Measurements from ENCODE around the gene EIF2AK3. TPM values are rescaled to one million over a fixed set of nuclear protein-coding genes. Genes with fewer than 3 reads are reported as not detected.

Gene EIF2AK3
- total RNA-seq, 2 experiments from 2014 or later: 14.9 to 17.4 TPM

GRCh38 chr2:88613921-88614320 is 13.3 kb downstream of the EIF2AK3 start:
- intact Hi-C loops (cut with micrococcal nuclease): no loop called here
- ATAC-seq: no peak
- Mint-ChIP-seq H3K27ac (no peak overlapping the region), H3K36me3 (ENCODE audit: low read depth) (peaks cover 3% of the 10 kb centered on the region), H3K4me1 (ENCODE audit: low read depth) (peaks cover 16% of the 10 kb centered on the region), H3K9me3 (no peaks in the 10 kb centered on the region), H3K4me3 (no peak overlapping the region), H3K27me3 (no peaks in the 10 kb centered on the region)
- no peak for TF ChIP-seq CTCF (IDR thresholded peaks at IDR 0.05)
- ChIA-PET POLR2A (no interaction called here), CTCF (interaction anchor here (1.1 to 2.1 kb wide), 2 partner anchors 56 to 58 kb away, joined by 3 to 12 read pairs; no protein-coding TSS in a partner anchor)
- DNase-seq: no peak

GRCh38 chr2:88608184-88608583 is 19.1 kb downstream of the EIF2AK3 start:
- Mint-ChIP-seq H3K27me3 (no peaks in the 10 kb centered on the region), H3K36me3 (ENCODE audit: low read depth) (no peaks in the 10 kb centered on the region), H3K27ac (no peak overlapping the region), H3K4me1 (ENCODE audit: low read depth) (peaks cover 12% of the 10 kb centered on the region), H3K9me3 (no peaks in the 10 kb centered on the region), H3K4me3 (no peak overlapping the region)
- ChIA-PET CTCF (interaction anchor here (1.2 to 3.0 kb wide), 3 partner anchors 17 to 89 kb away, joined by 3 to 11 read pairs (median 3); no protein-coding TSS in a partner anchor), POLR2A (no interaction called here)
- no peak for TF ChIP-seq CTCF (IDR thresholded peaks at IDR 0.05)
- intact Hi-C loops (cut with micrococcal nuclease): no loop called here
- DNase-seq (no peak), ATAC-seq (no peak)

- Mint-ChIP-seq H3K4me3 (no peak overlapping the region), H3K4me1 (ENCODE audit: low read depth) (peaks cover 15% of the 10 kb centered on the region), H3K27me3 (no peaks in the 10 kb centered on the region), H3K27ac (no peak overlapping the region), H3K36me3 (ENCODE audit: low read depth) (no peaks in the 10 kb centered on the region), H3K9me3 (no peaks in the 10 kb centered on the region)
- ATAC-seq (no peak), DNase-seq (no peak)
- intact Hi-C loops (cut with micrococcal nuclease): no loop called here
- ChIA-PET CTCF (interaction anchor here (1.1 to 3.0 kb wide), 6 partner anchors 11 to 89 kb away, joined by 3 to 11 read pairs (median 3); no protein-coding TSS in a partner anchor), POLR2A (interaction anchor here (1.1 kb wide), 1 partner anchor 14 kb away, joined by 3 read pairs; no protein-coding TSS in a partner anchor)
- TF ChIP-seq CTCF (IDR thresholded peaks at IDR 0.05): no peak
Observed at GRCh38 chr2:88607416-88607815, 19.8 kb downstream of the EIF2AK3 start.

GRCh38 chr2:88606371-88607030 is 20.8 kb downstream of the EIF2AK3 start:
- CTCF ChIA-PET: interaction anchor here (1.2 to 3.0 kb wide), 4 partner anchors 12 to 65 kb away, joined by 3 to 11 read pairs (median 4); no protein-coding TSS in a partner anchor
- ATAC-seq: no peak

More at GRCh38 chr2:88606371-88607030, 20.8 kb downstream of the EIF2AK3 start:
- no peak for DNase-seq
- H3K27ac Mint-ChIP-seq: no peak overlapping the region
- intact Hi-C loops (cut with micrococcal nuclease): no loop called here
- H3K4me3 Mint-ChIP-seq: no peak overlapping the region
- H3K36me3 Mint-ChIP-seq (ENCODE audit: low read depth): no peaks in the 10 kb centered on the region
- H3K27me3 Mint-ChIP-seq: no peaks in the 10 kb centered on the region
- POLR2A ChIA-PET: interaction anchor here (1.1 to 1.3 kb wide), 2 partner anchors 8 to 14 kb away, joined by 3 read pairs; no protein-coding TSS in a partner anchor
- TF ChIP-seq CTCF (IDR thresholded peaks at IDR 0.05): no peak
- peaks cover 15% of the 10 kb centered on the region for H3K4me1 Mint-ChIP-seq (ENCODE audit: low read depth)
- H3K9me3 Mint-ChIP-seq: no peaks in the 10 kb centered on the region

Measured in activated CD8-positive, alpha-beta T cell treated with anti-CD3 and anti-CD28 coated beads for 36 hours (primary cell).